Fibroblast of lung (primary cell): Measurements from ENCODE around the gene FLNB. TPM values are rescaled to one million over a fixed set of nuclear protein-coding genes. Genes with fewer than 3 reads are reported as not detected.
A peak's percentile ranks its signal among the peaks of the same experiment; 100 is the strongest.

ENCODE experiments used
- DNase-seq, 2 donors: peaks; one replicate each; pipeline versions ENCODE4 v3.0.0 to v3.0.0-alpha.2; 2010; ENCODE audit warnings: low read depth in 2 of 2
- H2AFZ ChIP-seq: 2 replicates; pipeline ENCODE4 v1.5.1; 2012; ENCODE audit warnings: low read length, control low read depth, inconsistent platforms
- H3K27ac ChIP-seq: 2 replicates; pipeline ENCODE4 v1.5.1; 2011; ENCODE audit warnings: low read length, control low read depth; ENCODE audit not compliant: insufficient read depth
- H3K27me3 ChIP-seq: 2 replicates; pipeline ENCODE4 v1.5.1; 2011; ENCODE audit warnings: mild to moderate bottlenecking, low read length; ENCODE audit not compliant: control insufficient read depth, insufficient read depth
- H3K36me3 ChIP-seq: 2 replicates; pipeline ENCODE4 v1.5.1; 2011; ENCODE audit warnings: low read length; ENCODE audit not compliant: control insufficient read depth, insufficient read depth
- H3K4me1 ChIP-seq: 2 replicates; pipeline ENCODE4 v1.5.1; 2011; ENCODE audit warnings: low read length; ENCODE audit not compliant: control insufficient read depth, insufficient read depth; ENCODE audit errors: extremely low read depth
- H3K4me2 ChIP-seq: 2 replicates; pipeline ENCODE4 v1.5.1; 2011; ENCODE audit warnings: low read length, control low read depth; ENCODE audit not compliant: insufficient read depth; ENCODE audit errors: extremely low read depth
- H3K4me3 ChIP-seq, 4 experiments: fragments of 200-600 bp in 1 of 4; sonication (generic) in 1 of 4; replicated peaks in 1 of 4; 2 replicates each; pipeline ENCODE4 v1.5.1; 2011 to 2016; ENCODE audit warnings: low read length in 4 of 4, low read depth in 3 of 4, mild to moderate bottlenecking in 3 of 4, control low read depth in 2 of 4, inconsistent platforms in 1 of 4, mixed read lengths in 1 of 4; ENCODE audit not compliant: insufficient read depth in 1 of 4; ENCODE audit errors: control extremely low read depth in 1 of 4
- H3K79me2 ChIP-seq: 2 replicates; pipeline ENCODE4 v1.5.1; 2012; ENCODE audit warnings: mild to moderate bottlenecking, low read length, inconsistent platforms; ENCODE audit not compliant: control insufficient read depth, insufficient read depth
- H3K9ac ChIP-seq: 2 replicates; pipeline ENCODE4 v1.5.1; 2011; ENCODE audit warnings: mild to moderate bottlenecking, low read length, control low read depth; ENCODE audit not compliant: insufficient read depth
- H3K9me3 ChIP-seq: 2 replicates; pipeline ENCODE4 v1.5.1; 2012; ENCODE audit warnings: low read depth, low read length; ENCODE audit not compliant: control insufficient read depth, insufficient read depth
- H4K20me1 ChIP-seq: 2 replicates; pipeline ENCODE4 v1.5.1; 2011; ENCODE audit warnings: low read length; ENCODE audit not compliant: control insufficient read depth, insufficient read depth; ENCODE audit errors: extremely low read depth
- EZH2 ChIP-seq: IDR thresholded peaks from 2 replicates; pipeline ENCODE4 v1.5.1; 2012; ENCODE audit warnings: low read length, control low read depth, mild to moderate bottlenecking; ENCODE audit errors: missing control alignments
- polyA plus RNA-seq, 2 donors: library from polyadenylated mRNA; depleted of rRNA in 1 of 2; stranded (reverse) in 1 of 2; unstranded in 1 of 2; fragments of >200 nt; gene quantifications; 2 replicates each; pipeline ENCODE4 v1.2.1, GENCODE V29; 2011 to 2012; ENCODE audit warnings: missing spikeins in 1 of 2
- total RNA-seq: library from RNA; depleted of rRNA; stranded (reverse); fragments of >200 nt; gene quantifications from 2 replicates; pipeline ENCODE4 v1.2.1, GENCODE V29; 2014
- TF ChIP-seq, protein P1 (sequence below), 2 donors: IDR thresholded peaks in 1 of 2; conservative IDR thresholded peaks in 1 of 2; 1 replicate in 1 of 2; 2 replicates in 1 of 2; pipeline ENCODE4 v1.5.1; 2011 to 2012; ENCODE audit warnings: low read length in 2 of 2, control low read depth in 1 of 2, inconsistent platforms in 1 of 2, low read depth in 1 of 2, mild to moderate bottlenecking in 1 of 2

The FLNB gene
- total and polyA plus RNA-seq, 2 donors (not counting 1 experiment from before 2014, with no cell fraction given), result 81.7 to 105 TPM

DNA sequence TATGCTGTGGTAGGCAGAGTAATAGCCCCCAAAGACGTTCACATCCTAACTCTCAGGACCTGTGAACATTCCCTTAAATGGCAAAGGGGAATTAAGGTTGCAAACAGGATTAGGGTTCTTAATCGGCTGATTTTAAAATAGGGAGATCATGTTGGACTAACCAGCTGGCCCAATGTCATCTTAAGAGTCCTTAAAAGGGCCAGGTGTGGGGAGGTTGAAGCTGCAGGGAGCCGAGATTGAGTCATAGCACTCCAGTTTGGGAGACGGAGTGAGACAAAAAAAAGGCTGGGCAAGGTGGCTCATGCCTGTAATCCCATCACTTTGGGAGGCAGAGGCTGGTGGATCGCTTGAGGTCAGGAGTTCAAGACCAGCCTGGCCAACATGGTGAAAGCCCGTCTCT lies 1.6 kb upstream of the FLNB start:
- Histone ChIP-seq H4K20me1 (no peaks in the 10 kb centered on the region), H3K27me3 (no peaks in the 10 kb centered on the region), H3K36me3 (no peaks in the 10 kb centered on the region), H3K4me1 (peaks cover 6% of the 10 kb centered on the region), H3K27ac (no peak overlapping the region), H3K9ac (no peak overlapping the region), H2AFZ (no peak overlapping the region), H3K4me2 (no peak overlapping the region), H3K4me3 (no peak overlapping the region), H3K9me3 (no peaks in the 10 kb centered on the region), H3K79me2 (peaks cover 33% of the 10 kb centered on the region)
- TF ChIP-seq EZH2, result no peak
- TF ChIP-seq, protein P1, sequence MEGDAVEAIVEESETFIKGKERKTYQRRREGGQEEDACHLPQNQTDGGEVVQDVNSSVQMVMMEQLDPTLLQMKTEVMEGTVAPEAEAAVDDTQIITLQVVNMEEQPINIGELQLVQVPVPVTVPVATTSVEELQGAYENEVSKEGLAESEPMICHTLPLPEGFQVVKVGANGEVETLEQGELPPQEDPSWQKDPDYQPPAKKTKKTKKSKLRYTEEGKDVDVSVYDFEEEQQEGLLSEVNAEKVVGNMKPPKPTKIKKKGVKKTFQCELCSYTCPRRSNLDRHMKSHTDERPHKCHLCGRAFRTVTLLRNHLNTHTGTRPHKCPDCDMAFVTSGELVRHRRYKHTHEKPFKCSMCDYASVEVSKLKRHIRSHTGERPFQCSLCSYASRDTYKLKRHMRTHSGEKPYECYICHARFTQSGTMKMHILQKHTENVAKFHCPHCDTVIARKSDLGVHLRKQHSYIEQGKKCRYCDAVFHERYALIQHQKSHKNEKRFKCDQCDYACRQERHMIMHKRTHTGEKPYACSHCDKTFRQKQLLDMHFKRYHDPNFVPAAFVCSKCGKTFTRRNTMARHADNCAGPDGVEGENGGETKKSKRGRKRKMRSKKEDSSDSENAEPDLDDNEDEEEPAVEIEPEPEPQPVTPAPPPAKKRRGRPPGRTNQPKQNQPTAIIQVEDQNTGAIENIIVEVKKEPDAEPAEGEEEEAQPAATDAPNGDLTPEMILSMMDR (conservative IDR thresholded peaks at IDR 0.05 in 1 of 2, IDR thresholded peaks at IDR 0.05 in 1 of 2; ENCODE audit: low read depth in 1 of 2, low read length in 2 of 2), result no peak
- no peak for DNase-seq

DNA sequence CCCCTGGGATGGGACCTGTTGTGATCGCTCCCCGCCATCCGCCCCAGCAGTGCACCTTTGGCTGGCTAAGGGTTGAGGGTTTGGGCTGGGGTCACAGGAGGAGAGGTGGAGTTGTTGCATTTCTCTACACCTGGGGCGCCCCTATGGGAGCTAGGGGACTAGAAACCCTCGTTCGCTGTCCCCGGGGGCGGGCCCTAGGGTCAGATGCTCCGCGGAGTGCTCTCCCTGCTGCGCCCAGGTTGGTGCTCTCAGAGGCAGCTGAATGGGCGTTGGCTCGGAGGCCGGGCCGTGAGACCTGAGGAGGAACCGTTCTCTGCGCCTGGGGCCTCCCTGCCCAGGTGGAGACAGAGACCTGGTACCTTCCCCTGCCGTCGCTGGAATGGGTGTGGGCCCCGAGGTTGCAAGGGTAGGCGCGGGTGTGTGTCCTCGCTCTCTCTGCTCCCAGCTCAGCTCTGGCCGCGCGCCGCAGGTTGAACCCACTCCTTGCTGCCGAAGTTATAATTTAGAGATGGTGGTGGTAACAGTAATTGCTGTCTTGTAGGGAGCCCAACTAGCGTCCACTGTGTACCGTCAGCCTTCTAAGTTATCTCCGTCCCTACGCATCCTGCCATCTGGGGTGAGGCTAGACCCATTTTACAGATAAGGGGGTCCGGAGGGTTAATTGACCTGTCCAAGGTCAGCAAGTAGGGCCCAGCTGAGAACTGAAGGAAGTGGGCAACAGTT lies 965 bp downstream of the FLNB start:
- Histone ChIP-seq H3K4me3 (peak overlapping the region; percentile 65 to 99 (median 92)), H3K79me2 (peaks cover 57% of the 10 kb centered on the region), H3K9ac (peak overlapping the region; percentile 88), H3K36me3 (no peaks in the 10 kb centered on the region), H3K9me3 (no peaks in the 10 kb centered on the region), H3K27me3 (no peaks in the 10 kb centered on the region), H3K4me2 (peak overlapping the region; percentile 92), H3K27ac (peak overlapping the region; percentile 70), H4K20me1 (no peaks in the 10 kb centered on the region), H2AFZ (no peak overlapping the region), H3K4me1 (peaks cover 16% of the 10 kb centered on the region)
- no peak for TF ChIP-seq EZH2
- TF ChIP-seq, protein P1 (conservative IDR thresholded peaks at IDR 0.05 in 1 of 2, IDR thresholded peaks at IDR 0.05 in 1 of 2; ENCODE audit: low read depth in 1 of 2, low read length in 2 of 2), result no peak
- DNase-seq, result no peak

DNA sequence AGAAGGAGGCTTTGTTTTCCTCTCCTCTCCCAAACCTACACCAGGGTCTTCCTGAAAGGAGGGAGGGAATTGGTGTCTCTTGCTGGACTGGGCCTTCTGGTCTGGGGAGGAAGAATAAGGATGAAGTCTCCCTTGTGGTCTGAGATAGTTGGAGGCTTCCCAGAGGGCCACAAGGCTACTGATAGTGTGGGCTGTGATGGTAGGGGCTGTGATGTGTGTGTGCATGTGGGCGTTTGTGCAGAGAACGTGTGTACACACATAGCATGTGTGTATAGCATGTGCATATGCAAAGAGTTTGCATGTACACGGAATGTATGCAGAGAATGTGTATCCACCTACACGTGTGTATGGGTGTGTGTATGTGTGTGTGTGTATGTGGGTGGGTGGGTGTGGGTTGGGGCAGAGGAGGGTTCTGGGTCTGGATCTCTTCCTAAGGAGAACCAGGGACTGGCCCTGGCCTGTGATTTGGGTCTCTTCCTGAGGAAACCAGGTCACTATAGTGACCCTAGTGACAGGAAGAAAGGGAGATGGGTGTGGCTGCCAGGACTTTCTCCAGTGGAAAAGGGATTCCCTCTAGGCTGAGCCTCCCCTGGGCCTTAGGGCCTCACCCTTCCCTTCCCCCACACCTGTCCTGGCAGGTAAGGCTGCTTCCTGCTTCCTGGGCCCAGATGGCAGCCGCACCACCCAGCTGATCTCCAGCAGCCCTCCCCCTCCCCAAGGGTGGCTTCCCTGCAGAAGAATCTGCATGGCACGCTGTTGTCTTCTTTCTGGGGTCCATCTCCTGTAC lies 1.7 kb downstream of the FLNB start:
- DNase-seq, result no peak
- Histone ChIP-seq H3K4me1 (peaks cover 17% of the 10 kb centered on the region), H3K9ac (no peak overlapping the region), H3K9me3 (no peaks in the 10 kb centered on the region), H3K36me3 (no peaks in the 10 kb centered on the region), H3K27ac (peak overlapping the region; percentile 23), H4K20me1 (no peaks in the 10 kb centered on the region), H3K27me3 (no peaks in the 10 kb centered on the region), H3K4me2 (peak overlapping the region; percentile 92), H2AFZ (no peak overlapping the region), H3K79me2 (peaks cover 63% of the 10 kb centered on the region), H3K4me3 (peak overlapping the region; percentile 65 to 99 (median 92))
- TF ChIP-seq, protein P1 (conservative IDR thresholded peaks at IDR 0.05 in 1 of 2, IDR thresholded peaks at IDR 0.05 in 1 of 2; ENCODE audit: low read depth in 1 of 2, low read length in 2 of 2), result no peak
- TF ChIP-seq EZH2, result no peak
